Spleen (tissue), 7 donors: ENCODE data around the gene TGFB1.

Experiments
- CTCF ChIP-seq, 11 experiments: fragments of 200-600 bp in 7 of 11; fragments of 450-650 bp in 4 of 11; sonication (generic) in 4 of 11; IDR thresholded peaks in 8 of 11; conservative IDR thresholded peaks in 3 of 11; 1 replicate in 7 of 11; 2 replicates in 4 of 11; pipeline versions ENCODE4 v1.4.0 to v1.8.0; 2016 to 2021; ENCODE audit warnings: antibody characterized with exemption in 11 of 11, inconsistent platforms in 4 of 11, mild to moderate bottlenecking in 1 of 11
- POLR2A ChIP-seq, 3 donors: fragments of 450-650 bp; IDR thresholded peaks; one replicate each; pipeline ENCODE4 v1.5.1; 2017; ENCODE audit warnings: antibody characterized with exemption in 3 of 3, mild to moderate bottlenecking in 1 of 3
- POLR2AphosphoS5 ChIP-seq, 3 donors: sonication (generic); formaldehyde crosslinking; IDR thresholded peaks; one replicate each; pipeline ENCODE4 v1.5.1; 2017; ENCODE audit warnings: antibody characterized with exemption in 3 of 3
- donor health status: DM: no; HTN: no; CAD: no; lungs with moderate emphysema.
- donor health status: DM: no; HTN: no; CAD: no.
- donor health status: DM: no; HTN: no; CAD: no.

- TF ChIP-seq CTCF (IDR thresholded peaks at IDR 0.05 in 8 of 11, conservative IDR thresholded peaks at IDR 0.05 in 3 of 11) (no peak), POLR2A (IDR thresholded peaks at IDR 0.05) (no peak), POLR2AphosphoS5 (IDR thresholded peaks at IDR 0.05) (no peak)
These were observed 45.8 kb upstream of the TGFB1 start for GRCh38 chr19:41399525-41399924.
